Calu3 (cell line): Measurements from ENCODE around the gene RRP9. TPM values are rescaled to one million over a fixed set of nuclear protein-coding genes. Genes with fewer than 3 reads are reported as not detected.

Experiments used
- BruUV-seq: library from RNA; stranded (reverse); fragments of 400-500 nt; replicated peaks from 2 replicates; lab custom pipeline; 2021; lab: Mats Ljungman, UMichigan
- CTCF ChIA-PET: fragments of 300-600 bp; sonication (Branson Sonifier 250); formaldehyde crosslinking; loops from one replicate; lab custom pipeline; 2022; ENCODE audit warnings: antibody characterized with exemption; lab: Charles Lee
- DNase-seq: peaks from one replicate; pipeline ENCODE4 v3.0.0; 2022
- H3K27ac Mint-ChIP-seq: one replicate; pipeline ENCODE4 v1.8.0; 2022; ENCODE audit warnings: mixed read lengths; ENCODE audit not compliant: unreplicated experiment
- H3K27me3 Mint-ChIP-seq: one replicate; pipeline ENCODE4 v1.8.0; 2022; ENCODE audit warnings: mixed read lengths; ENCODE audit not compliant: unreplicated experiment
- H3K36me3 Mint-ChIP-seq: one replicate; pipeline ENCODE4 v1.8.0; 2022; ENCODE audit warnings: mild to moderate bottlenecking, moderate library complexity, mixed read lengths; ENCODE audit not compliant: insufficient read depth, unreplicated experiment
- H3K4me1 Mint-ChIP-seq: one replicate; pipeline ENCODE4 v1.8.0; 2022; ENCODE audit warnings: mild to moderate bottlenecking, low read depth, mixed read lengths; ENCODE audit not compliant: unreplicated experiment
- H3K4me3 Mint-ChIP-seq: one replicate; pipeline ENCODE4 v1.8.0; 2022; ENCODE audit warnings: mild to moderate bottlenecking, low read depth, moderate library complexity, mixed read lengths; ENCODE audit not compliant: unreplicated experiment
- H3K9me3 Mint-ChIP-seq: one replicate; pipeline ENCODE4 v1.8.0; 2022; ENCODE audit warnings: low read depth, mixed read lengths; ENCODE audit not compliant: unreplicated experiment
- intact Hi-C: fragments of 100-400 bp; cut with micrococcal nuclease; formaldehyde crosslinking; loops from one replicate; pipeline ENCODE4 v1.10.0; 2022; ENCODE audit not compliant: unreplicated experiment
- total RNA-seq: library from RNA; stranded (reverse); gene quantifications from 2 replicates; pipeline ENCODE4 v1.2.3, GENCODE V29; 2022
- TF ChIP-seq, protein P1 (sequence below): fragments of 200-600 bp; IDR thresholded peaks from one replicate; pipeline ENCODE4 v1.8.0; 2022; ENCODE audit warnings: antibody characterized with exemption; ENCODE audit not compliant: unreplicated experiment

The RRP9 gene
- total RNA-seq, 1 experiment from 2014 or later: 39.3 TPM

DNA sequence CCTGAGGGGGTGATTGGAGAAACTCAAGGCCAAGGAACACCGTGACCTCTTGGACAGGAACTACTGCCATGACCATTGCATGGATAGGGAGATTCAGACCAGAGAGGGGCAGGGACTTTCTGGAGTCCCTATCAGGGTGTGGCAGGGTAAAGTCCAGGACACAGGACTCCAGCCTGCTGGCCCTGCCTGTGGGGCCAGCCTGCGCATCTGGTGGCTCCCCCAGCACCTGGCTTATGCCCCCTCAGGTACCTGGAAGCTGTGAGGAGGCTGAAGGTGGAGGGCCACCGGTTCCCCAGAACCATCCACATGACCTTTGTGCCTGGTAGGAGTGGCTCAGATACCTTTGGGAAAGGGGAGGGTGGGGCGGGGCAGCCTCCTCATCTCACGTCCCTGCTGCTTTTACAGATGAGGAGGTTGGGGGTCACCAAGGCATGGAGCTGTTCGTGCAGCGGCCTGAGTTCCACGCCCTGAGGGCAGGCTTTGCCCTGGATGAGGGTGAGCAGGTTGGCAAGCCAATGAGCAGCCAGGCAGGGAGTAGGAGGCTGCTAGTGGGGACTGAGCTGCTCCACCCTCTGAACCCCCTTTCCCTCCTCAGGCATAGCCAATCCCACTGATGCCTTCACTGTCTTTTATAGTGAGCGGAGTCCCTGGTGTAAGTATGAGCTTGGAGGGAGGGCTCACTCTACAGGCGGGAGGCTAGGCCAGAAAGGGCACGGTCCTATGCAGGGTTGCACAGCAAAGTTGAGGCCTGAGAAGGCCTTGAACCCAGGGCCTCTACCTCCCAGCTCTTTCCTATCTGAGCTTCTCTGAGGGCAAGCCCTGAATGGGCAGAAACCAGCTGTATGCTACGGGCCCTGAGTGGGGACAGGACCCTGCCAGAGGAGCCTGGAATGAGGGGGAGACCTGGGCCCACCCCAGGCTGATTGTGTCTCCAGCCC, 44.6 kb upstream of the RRP9 start:
- no peak for DNase-seq
- TF ChIP-seq, protein P1, sequence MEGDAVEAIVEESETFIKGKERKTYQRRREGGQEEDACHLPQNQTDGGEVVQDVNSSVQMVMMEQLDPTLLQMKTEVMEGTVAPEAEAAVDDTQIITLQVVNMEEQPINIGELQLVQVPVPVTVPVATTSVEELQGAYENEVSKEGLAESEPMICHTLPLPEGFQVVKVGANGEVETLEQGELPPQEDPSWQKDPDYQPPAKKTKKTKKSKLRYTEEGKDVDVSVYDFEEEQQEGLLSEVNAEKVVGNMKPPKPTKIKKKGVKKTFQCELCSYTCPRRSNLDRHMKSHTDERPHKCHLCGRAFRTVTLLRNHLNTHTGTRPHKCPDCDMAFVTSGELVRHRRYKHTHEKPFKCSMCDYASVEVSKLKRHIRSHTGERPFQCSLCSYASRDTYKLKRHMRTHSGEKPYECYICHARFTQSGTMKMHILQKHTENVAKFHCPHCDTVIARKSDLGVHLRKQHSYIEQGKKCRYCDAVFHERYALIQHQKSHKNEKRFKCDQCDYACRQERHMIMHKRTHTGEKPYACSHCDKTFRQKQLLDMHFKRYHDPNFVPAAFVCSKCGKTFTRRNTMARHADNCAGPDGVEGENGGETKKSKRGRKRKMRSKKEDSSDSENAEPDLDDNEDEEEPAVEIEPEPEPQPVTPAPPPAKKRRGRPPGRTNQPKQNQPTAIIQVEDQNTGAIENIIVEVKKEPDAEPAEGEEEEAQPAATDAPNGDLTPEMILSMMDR: no peak
- Mint-ChIP-seq H3K27ac (no peak overlapping the region), H3K4me3 (no peak overlapping the region), H3K9me3 (no peaks in the 10 kb centered on the region), H3K4me1 (no peaks in the 10 kb centered on the region), H3K27me3 (no peaks in the 10 kb centered on the region), H3K36me3 (peaks cover 44% of the 10 kb centered on the region)
- intact Hi-C loops: no loop called here
- CTCF ChIA-PET: interaction anchor here (0.6 kb wide), 1 partner anchor 691 kb away, joined by 6 read pairs; no protein-coding TSS in a partner anchor
- BruUV-seq: no TSS peak

DNA sequence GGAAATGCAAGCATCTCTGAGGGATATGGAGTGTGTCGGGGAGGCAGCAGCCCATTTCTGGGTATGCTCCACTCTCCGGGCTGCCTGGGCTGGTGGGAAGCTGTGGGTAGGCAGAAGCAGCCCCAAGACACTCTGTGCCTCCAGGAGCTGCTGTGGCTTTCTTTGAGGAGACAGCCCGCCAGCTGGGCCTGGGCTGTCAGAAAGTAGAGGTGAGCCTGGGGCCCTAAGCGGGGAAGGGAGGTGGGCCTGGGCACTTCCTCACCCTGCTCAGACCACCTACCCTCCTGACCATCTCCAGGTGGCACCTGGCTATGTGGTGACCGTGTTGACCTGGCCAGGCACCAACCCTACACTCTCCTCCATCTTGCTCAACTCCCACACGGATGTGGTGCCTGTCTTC, 43.4 kb upstream of the RRP9 start:
- CTCF ChIA-PET: no interaction called here
- no peaks in the 10 kb centered on the region for H3K27me3 Mint-ChIP-seq
- H3K36me3 Mint-ChIP-seq: peaks cover 43% of the 10 kb centered on the region
- BruUV-seq: no TSS peak
- intact Hi-C loops: no loop called here
- no peak overlapping the region for H3K27ac Mint-ChIP-seq
- no peaks in the 10 kb centered on the region for H3K4me1 Mint-ChIP-seq
- DNase-seq: no peak
- H3K9me3 Mint-ChIP-seq: no peaks in the 10 kb centered on the region
- TF ChIP-seq, protein P1: no peak
- no peak overlapping the region for H3K4me3 Mint-ChIP-seq

DNA sequence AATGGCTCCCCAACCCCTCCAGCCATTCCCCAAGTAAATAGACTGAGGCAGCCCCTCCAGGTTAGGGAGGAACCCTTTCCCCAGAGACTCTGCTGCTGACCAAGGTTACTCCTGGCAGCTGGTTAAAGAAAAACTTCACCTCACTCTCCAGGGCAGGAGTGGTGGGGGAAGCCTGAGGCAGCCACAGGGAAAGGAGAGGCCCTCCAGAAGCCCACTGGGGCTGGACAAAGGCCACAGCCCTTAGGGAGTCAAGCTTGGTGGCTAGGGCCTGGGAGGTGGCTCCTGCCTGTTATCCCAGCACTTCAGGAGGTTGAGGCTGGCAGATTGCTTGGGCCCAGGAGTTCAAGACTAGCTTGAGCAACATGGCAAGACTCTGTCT, 42.6 kb upstream of the RRP9 start:
- intact Hi-C loops: no loop called here
- BruUV-seq: no TSS peak
- Mint-ChIP-seq H3K36me3 (peaks cover 43% of the 10 kb centered on the region), H3K9me3 (no peaks in the 10 kb centered on the region), H3K27ac (no peak overlapping the region), H3K27me3 (no peaks in the 10 kb centered on the region), H3K4me3 (peak overlapping the region; percentile 98), H3K4me1 (no peaks in the 10 kb centered on the region)
- TF ChIP-seq, protein P1: no peak
- DNase-seq: no peak
- CTCF ChIA-PET: interaction anchor here (1.2 to 2.7 kb wide), 2 partner anchors 10 to 485 kb away, joined by 3 to 21 read pairs; partner anchors contain the start of genes ABHD14A, ABHD14B and DCAF1

DNA sequence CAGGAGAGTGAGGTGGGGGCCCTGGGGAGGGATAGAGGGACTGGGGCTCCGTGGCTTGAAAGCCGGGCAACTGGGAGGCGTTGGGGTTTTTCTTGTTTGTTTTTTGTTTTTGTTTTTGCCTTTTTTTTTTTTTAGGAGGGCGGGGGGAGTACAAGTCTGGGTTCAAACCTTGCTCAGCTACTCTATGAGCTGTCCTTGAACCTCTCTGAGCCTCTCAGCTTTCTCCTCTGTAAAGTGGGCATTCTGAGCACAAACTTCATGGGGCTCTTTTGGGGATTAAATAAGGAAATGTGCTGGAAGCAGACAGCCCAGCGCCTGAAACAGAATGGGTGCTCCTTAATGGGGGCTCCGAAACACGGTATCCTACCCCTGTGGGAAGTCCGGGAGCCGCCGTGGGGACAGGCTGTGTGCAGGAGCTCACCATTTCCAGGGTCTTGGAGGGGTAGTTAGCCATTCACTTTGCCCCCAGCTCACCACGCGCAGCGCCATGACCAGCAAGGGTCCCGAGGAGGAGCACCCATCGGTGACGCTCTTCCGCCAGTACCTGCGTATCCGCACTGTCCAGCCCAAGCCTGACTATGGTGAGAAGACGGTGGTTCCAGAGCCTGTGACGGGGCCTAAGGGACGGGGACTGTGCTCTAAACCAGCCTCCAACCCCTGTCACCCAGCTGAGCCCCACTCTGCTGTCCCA, 42.0 kb upstream of the RRP9 start:
- no peaks in the 10 kb centered on the region for H3K9me3 Mint-ChIP-seq
- TF ChIP-seq, protein P1: no peak
- peak overlapping the region; percentile 98 for H3K4me3 Mint-ChIP-seq
- H3K4me1 Mint-ChIP-seq: no peaks in the 10 kb centered on the region
- intact Hi-C loops: no loop called here
- H3K27ac Mint-ChIP-seq: peak overlapping the region; percentile 84
- H3K27me3 Mint-ChIP-seq: no peaks in the 10 kb centered on the region
- DNase-seq: no peak
- CTCF ChIA-PET: interaction anchor here (1.0 to 2.7 kb wide), 9 partner anchors 8 to 484 kb away, joined by 3 to 21 read pairs (median 10); partner anchors contain the start of genes ABHD14A, ABHD14B, DCAF1 and PARP3
- BruUV-seq: TSS peak; percentile 91
- H3K36me3 Mint-ChIP-seq: peaks cover 43% of the 10 kb centered on the region
